ENCODE data around the gene AGPS. TPM values are rescaled to one million over a fixed set of nuclear protein-coding genes. Genes with fewer than 3 reads are reported as not detected.
"Not testable (repeated sequence)": the region's sequence is repeated elsewhere in the genome, so short reads cannot be mapped to it uniquely, and the experiment has no call there.

The AGPS gene
- total RNA-seq, 4 donors from 2014 or later, result 20.2 to 34.0 (median 25.5) TPM

GRCh38 chr2:177484180-177484795, 91.7 kb downstream of the AGPS start:
- no peak for TF ChIP-seq POLR2A (IDR thresholded peaks at IDR 0.05)
- TF ChIP-seq, protein P1, sequence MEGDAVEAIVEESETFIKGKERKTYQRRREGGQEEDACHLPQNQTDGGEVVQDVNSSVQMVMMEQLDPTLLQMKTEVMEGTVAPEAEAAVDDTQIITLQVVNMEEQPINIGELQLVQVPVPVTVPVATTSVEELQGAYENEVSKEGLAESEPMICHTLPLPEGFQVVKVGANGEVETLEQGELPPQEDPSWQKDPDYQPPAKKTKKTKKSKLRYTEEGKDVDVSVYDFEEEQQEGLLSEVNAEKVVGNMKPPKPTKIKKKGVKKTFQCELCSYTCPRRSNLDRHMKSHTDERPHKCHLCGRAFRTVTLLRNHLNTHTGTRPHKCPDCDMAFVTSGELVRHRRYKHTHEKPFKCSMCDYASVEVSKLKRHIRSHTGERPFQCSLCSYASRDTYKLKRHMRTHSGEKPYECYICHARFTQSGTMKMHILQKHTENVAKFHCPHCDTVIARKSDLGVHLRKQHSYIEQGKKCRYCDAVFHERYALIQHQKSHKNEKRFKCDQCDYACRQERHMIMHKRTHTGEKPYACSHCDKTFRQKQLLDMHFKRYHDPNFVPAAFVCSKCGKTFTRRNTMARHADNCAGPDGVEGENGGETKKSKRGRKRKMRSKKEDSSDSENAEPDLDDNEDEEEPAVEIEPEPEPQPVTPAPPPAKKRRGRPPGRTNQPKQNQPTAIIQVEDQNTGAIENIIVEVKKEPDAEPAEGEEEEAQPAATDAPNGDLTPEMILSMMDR (IDR thresholded peaks at IDR 0.05), result no peak
- Histone ChIP-seq H3K27ac (no peak overlapping the region), H3K27me3 (no peaks in the 10 kb centered on the region), H3K36me3 (peaks cover 0 to 26% (median 0%) of the 10 kb centered on the region in 3 donors), H3K9me3 (no peaks in the 10 kb centered on the region), H3K4me3 (no peak overlapping the region), H3K4me1 (no peaks in the 10 kb centered on the region)
- DNase-seq, result no peak
- intact Hi-C loops (cut with DNase I), result loop anchor here (10.0 kb wide), 1 partner anchor 241 kb away; no protein-coding TSS in a partner anchor
- WGBS, 2 donors, result 94 to 96% methylated on average over 14 of the region's 14 CpGs

GRCh38 chr2:177485657-177486056, 93.1 kb downstream of the AGPS start:
- not testable (repeated sequence) for H3K9me3 ChIP-seq, H3K4me3 ChIP-seq, H3K4me1 ChIP-seq, DNase-seq, H3K27me3 ChIP-seq, H3K27ac ChIP-seq
- intact Hi-C loops (cut with DNase I), result loop anchor here (10.0 kb wide), 1 partner anchor 239 kb away; no protein-coding TSS in a partner anchor
- WGBS, 2 donors, result 90 to 93% methylated on average over 3 to 5 of the region's 5 CpGs
- peaks cover 0 to 26% (median 0%) of the 10 kb centered on the region in 3 donors for H3K36me3 ChIP-seq

GRCh38 chr2:177489719-177490301, 97.2 kb downstream of the AGPS start:
- no peak overlapping the region for H3K27ac ChIP-seq
- peaks cover 0 to 25% (median 0%) of the 10 kb centered on the region in 3 donors for H3K36me3 ChIP-seq
- H3K27me3 ChIP-seq, result no peaks in the 10 kb centered on the region
- 50 to 53% methylated on average over 2 of the region's 2 CpGs for WGBS, 2 donors
- H3K4me3 ChIP-seq, result no peak overlapping the region
- no peak for TF ChIP-seq POLR2A (IDR thresholded peaks at IDR 0.05)
- TF ChIP-seq, protein P1 (IDR thresholded peaks at IDR 0.05), result peak in 4 of 6 experiments; percentile 25 to 56 (median 32)
- intact Hi-C loops (cut with DNase I), result loop anchor here (10.0 kb wide), 1 partner anchor 235 kb away; no protein-coding TSS in a partner anchor
- no peaks in the 10 kb centered on the region for H3K9me3 ChIP-seq
- no peak for DNase-seq
- no peaks in the 10 kb centered on the region for H3K4me1 ChIP-seq

DNA sequence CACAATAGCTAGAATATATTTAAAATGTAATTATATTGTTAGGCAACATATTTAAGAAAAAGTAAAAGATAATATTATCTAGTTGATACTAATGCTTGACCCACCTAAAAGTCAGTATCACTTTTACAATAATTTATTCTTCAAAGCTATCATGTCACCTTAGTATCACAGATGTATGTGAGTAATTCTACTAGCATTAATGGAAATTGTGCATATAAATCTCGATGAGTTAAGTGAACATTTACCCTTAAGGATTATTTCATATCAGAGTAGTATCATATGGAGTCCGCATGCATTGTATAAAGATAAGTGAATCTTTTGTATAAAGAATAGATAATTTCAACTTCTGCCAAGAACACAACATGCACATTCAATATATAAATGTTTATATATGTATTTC, 103.4 kb downstream of the AGPS start:
- DNase-seq, result no peak
- Histone ChIP-seq H3K27ac (no peak overlapping the region), H3K36me3 (peaks cover 0 to 42% (median 0%) of the 10 kb centered on the region in 3 donors), H3K9me3 (no peaks in the 10 kb centered on the region), H3K27me3 (no peaks in the 10 kb centered on the region), H3K4me3 (no peak overlapping the region), H3K4me1 (no peaks in the 10 kb centered on the region)
- intact Hi-C loops (cut with DNase I), result no loop called here
- WGBS, 2 donors, result 91 to 93% methylated on average over 2 of the region's 2 CpGs
- TF ChIP-seq, protein P1 (IDR thresholded peaks at IDR 0.05), result no peak
- no peak for TF ChIP-seq POLR2A (IDR thresholded peaks at IDR 0.05)

DNA sequence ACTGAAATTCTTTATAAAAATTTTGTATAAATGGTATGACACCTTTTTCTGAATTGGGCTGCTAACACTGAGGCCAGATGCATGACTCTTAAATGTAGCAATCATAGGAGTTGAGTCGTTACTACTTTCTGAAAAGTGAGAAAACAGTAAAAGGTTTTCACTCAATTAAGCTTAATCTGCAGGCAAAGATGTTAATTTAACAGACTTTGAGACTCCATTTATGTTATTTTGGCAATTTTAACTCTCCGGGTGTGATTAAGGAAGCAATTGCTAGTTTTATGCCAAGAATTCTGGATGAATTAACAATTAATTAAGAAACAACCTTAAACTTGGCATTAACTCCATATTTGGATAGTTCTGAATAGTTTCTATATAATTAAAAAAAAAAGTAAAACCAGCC, 104.3 kb downstream of the AGPS start:
- Histone ChIP-seq H3K4me3 (no peak overlapping the region), H3K4me1 (no peaks in the 10 kb centered on the region), H3K27ac (no peak overlapping the region), H3K27me3 (no peaks in the 10 kb centered on the region), H3K36me3 (peaks cover 0 to 51% (median 0%) of the 10 kb centered on the region in 3 donors), H3K9me3 (no peaks in the 10 kb centered on the region)
- intact Hi-C loops (cut with DNase I), result no loop called here
- TF ChIP-seq, protein P1 (IDR thresholded peaks at IDR 0.05), result no peak
- no peak for TF ChIP-seq POLR2A (IDR thresholded peaks at IDR 0.05)
- no peak for DNase-seq
- WGBS, 2 donors, result 73 to 84% methylated on average over 2 of the region's 2 CpGs
